NCI-H460 (cell line): ENCODE measurements around the gene NPTN. TPM values are rescaled to one million over a fixed set of nuclear protein-coding genes. Genes with fewer than 3 reads are reported as not detected.
"Not testable (repeated sequence)": the region's sequence is repeated elsewhere in the genome, so short reads cannot be mapped to it uniquely, and the experiment has no call there.

Experiments used
- DNase-seq: peaks from one replicate; pipeline ENCODE4 v3.0.0-alpha.2; 2016; ENCODE audit warnings: low read depth; ENCODE audit errors: extremely low read depth
- total RNA-seq: library from RNA; depleted of rRNA; stranded (reverse); fragments of >200 nt; shearing (Covaris generic); gene quantifications from 2 replicates; pipeline ENCODE4 v1.2.3, GENCODE V29; 2014

The NPTN gene
- total RNA-seq, 1 experiment from 2014 or later = 59.7 TPM

DNA sequence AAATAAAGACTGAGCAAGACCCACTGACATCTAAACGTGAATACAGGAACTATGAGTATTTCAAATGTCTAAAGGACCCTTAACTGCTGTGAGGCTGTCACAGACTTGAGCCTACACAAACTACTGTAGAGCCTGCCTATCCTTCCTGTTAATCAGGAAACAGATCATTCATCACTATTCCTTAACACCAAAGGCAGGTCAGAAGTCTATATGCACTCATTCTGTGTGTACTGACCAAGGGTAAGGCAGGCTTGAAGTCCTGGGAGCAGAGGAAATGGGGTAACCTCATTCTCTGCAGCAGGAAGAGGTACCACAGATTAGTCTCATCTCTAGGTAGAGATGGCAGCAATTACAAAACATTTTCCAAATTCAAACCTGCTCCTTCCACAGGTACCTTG lies 30.7 kb downstream of the NPTN start:
- no peak for DNase-seq

DNA sequence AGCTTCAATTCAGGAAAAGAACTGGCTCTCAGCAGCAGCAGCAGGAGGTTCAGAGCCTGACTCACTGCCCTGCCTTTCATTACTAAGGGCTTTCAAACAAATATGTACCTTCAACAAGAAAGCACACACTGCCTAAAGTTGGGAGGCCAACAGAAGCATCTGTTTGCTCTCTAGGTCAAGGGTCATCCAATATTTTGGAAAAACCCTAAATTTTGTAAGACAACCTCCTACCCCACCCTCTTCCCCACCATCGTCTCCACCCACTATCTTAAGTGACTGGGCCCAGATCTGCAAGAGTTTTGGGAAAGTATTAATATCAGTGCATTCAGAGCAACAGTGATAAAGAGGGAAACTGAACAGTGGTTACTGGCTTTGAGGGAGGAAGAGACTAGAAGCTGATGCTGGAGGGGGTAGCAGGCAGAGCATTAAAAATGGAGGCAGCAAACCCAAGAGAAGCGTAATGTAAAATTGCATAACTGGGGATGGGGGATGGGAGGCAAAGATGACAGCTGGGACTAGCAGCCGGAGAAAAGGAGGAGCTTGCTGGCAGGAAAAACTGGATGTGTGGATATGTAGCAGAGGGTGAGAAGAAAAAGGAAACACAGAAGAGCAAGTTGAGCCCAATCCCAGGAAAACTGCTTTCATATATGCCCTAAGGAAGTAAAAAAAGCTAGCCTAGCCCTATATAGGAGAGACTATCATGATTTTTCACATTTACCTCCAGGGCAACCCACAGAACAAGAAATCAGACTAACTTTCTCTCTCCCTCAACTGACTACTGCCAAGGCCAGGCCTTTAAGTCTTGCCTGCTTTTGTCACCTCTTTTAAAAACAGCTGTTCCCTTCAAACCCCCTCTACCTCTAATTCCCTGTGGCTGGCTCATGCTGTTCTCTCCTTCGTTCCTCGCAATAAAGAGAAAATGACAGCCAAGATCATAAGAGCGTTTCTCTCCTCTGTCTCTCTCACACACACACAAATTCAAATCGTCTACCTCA lies 31.4 kb downstream of the NPTN start:
- no peak for DNase-seq

DNA sequence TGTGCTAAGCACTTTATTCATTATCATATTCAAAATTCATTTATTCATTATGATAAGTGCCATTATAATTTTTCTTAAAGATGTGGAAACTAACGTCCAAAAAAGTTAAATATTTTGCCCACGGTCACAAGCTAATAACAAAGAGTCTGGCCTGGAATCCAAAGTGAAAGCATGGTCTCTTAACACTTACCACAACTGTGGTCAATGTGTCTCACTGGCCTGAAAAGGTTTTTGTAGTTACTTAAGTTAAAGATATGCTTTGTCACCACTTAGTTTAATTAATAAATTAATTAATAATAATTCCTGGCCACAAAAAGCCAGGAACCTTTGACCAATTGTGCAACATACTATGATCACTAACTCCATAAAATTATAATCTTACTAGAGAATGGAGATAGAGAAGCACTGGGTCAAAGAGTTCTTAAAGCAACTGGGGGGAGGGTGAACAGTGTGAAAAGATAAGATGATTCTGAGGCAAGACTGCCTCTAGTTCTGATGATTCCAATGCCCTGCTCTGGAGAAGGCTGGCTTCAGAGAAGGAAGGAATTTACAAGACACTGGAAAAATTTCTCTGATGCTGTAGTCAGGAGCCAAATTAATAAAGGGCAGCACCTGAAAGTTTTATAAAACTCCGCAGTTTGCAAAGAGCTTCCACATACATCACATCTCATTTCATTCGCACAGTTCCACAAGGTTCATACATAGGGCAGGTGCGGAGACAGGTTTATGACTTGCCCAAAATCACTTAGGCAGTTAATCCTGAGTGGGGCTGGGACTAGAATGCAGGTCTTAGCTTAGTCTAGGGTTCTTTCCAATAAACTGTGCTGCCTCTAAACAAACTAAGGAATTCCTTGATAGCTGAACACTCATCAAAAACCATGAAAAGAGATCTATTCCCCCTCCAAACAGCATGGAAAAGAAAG lies 32.5 kb downstream of the NPTN start:
- no peak for DNase-seq

DNA sequence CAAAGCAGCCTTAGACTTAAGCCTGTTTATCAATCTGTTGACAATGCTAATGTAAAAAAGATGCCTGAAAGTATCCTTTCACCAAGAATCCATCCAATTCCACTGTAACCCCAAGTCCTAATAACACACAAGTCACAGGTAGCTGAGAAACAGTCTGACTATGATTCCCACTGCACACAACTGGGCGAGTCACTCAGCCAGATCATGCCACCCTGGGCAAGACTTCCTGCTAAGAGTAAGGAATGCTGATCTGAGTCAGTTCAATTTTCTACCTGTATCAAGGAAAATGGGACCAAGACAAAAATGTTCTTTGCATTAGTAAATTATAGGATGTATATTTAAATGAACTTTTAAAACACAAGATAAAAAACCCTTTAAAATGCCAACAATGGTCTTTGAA lies 33.3 kb downstream of the NPTN start:
- DNase-seq = no peak

DNA sequence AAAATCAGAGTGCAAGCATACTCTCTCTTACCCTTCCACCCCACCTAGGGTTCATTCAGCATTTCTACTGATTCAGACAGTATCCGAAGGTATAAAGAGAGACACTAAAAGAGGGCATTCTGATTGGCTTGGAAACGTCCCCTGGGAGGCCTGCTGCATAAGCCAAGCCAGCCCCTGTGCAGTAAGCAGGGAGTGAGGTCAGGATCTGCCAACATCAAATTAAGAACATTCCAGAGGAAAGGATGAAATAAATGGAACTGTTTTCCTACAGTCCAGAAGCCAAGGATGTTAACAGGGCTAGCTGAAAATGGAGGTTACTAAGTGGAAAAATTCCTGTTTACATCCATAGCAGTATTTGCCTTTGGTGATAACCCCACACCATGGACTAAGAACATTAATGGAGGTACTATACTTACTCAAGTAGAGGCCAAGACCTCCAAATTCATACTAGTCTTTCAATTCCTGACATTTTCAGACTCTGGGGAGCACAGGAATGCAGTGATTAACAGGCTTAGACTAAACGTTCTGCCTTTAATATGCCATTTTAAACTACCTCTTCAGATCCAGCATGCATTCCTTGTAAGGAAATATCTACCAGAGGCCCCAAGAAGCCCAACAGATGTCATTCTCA lies 34.5 kb downstream of the NPTN start:
- DNase-seq = no peak

DNA sequence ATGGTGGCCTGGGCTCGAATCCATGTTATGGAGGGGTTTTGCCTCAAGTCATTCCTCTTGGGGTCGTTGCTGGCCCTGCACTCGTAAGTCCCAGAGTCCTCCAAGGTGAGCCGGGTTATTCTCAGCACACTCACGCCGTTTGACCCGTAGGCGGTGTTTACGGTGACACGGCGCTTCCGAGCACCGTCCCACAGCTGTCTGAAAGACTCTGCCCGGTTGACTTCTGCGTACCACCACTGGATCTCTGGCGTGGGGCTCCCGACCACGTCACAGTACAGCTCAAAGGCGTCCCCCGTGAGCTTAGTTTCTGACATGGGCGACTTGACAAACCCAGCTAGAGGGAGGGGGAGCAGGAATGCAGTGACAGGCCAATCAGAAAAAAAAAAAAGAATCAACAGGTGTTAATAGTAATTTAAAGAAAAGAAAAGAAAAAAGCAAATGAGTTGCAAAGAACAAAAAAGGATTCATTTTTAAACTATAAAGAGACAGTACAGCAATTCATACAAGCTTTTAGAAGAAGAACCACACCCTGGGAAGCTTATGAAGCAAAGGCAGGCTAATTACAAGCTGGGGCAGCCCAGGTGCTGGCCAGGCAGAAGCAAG lies 36.1 kb downstream of the NPTN start:
- DNase-seq = no peak

DNA sequence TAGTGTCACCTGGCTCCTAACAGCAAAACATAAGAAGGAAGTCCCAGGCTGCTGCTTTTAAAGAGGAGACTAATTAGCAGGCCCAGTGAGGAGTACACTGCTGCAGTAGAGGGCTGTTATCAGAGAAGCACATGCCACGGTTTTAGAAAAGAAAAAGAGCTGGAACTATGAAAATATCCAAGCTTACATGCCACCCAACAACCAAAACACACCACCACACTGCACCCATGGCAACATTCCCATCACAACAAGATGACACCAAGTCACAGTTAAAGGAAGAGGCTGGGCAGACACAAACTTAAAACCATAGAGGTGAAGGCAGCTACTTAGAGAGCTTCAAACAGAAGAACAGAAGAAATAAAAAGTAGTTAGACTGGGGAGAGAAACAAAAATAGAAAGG lies 37.0 kb downstream of the NPTN start:
- DNase-seq = no peak

DNA sequence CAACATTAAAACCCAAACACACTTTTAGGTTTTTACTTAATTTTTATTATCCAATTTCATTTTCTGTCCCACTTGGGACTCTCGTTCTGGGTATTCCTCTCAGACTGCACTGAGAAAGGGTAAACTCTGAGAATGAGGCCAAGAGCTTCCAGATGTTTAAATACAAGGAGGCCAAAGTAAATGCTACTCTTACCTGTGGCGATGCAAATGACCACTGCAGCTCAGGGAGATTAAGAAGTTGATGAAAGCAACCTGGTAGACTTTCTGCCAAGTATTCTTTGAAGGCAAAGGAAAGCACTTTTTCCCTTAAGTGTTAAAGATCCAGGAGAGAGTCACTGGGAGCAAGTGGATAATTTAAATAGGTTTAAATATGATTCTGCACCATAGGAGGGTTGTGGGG lies 39.1 kb downstream of the NPTN start:
- no peak for DNase-seq

DNA sequence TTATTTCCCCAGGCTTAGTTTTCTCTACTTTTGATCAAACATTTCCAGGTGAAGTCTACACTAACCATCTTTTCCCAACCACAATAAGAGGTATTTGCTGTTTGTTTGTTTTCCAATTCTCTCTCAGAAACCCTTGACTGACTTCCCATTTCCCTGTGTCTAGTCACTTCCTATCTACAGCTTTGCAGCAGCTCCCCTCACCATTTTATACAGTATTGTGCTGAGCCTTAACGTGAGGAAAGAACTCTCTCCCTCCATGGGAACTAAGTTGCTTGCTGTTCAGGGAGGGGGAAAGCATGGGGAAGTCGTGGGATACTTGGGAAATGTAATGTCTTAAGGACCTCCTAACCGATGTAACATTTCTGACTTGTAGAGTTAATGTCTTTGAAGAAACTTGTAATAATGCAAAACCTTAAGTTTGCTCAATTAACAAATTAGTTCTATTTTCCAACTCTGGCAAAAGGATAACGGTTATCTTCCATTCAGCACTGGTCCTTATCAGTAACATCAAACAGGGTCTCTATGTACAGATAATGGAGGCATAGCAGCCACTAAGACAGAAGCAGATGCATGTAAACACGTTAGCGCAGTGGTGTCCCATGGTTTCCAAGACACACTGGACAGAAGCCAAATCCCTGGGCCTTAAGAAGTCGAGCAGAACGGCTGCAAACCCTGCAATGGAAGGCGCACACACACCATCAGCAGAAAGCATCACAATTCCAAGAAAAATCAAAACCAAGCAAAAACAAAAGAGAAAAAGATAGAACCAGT lies 39.7 kb downstream of the NPTN start:
- no peak for DNase-seq

DNA sequence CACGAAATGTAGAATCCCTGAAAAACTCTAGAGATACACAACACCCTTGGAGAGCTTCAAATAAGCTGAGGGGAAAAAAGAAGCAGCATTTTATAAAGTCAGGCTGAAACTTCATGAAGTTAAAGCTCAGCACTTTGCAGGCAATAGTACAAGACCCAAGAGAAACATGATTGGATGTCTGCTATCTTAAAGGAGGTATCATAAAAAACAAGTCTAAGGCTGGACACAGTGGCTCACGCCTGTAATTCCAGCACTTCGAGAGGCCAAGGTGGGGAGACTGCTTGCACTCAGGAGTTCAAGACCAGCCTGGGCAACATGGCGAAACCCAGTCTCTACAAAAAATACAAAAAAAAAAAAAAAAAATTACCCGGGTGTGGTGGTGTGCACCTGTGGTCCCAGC lies 42.9 kb downstream of the NPTN start:
- DNase-seq = no peak

DNA sequence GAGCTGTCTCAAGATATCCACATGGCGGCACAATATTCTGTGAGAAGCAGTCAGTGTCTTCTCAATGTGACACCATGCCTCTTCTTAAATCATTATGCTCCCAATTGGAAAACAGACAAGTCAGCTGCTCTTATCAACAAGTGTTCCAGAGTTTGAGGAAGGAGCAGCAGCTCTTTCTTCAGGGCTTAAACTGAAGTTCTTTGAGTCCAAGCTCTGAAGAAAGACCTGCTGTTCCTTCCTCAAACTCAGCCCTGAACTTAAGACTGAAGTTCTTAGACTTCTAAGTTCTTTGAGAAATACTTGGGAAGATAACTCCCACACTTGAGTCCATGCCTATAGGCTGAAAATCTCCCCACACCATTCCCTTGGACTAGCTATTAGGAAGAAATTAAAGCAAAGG lies 43.4 kb downstream of the NPTN start:
- no peak for DNase-seq

DNA sequence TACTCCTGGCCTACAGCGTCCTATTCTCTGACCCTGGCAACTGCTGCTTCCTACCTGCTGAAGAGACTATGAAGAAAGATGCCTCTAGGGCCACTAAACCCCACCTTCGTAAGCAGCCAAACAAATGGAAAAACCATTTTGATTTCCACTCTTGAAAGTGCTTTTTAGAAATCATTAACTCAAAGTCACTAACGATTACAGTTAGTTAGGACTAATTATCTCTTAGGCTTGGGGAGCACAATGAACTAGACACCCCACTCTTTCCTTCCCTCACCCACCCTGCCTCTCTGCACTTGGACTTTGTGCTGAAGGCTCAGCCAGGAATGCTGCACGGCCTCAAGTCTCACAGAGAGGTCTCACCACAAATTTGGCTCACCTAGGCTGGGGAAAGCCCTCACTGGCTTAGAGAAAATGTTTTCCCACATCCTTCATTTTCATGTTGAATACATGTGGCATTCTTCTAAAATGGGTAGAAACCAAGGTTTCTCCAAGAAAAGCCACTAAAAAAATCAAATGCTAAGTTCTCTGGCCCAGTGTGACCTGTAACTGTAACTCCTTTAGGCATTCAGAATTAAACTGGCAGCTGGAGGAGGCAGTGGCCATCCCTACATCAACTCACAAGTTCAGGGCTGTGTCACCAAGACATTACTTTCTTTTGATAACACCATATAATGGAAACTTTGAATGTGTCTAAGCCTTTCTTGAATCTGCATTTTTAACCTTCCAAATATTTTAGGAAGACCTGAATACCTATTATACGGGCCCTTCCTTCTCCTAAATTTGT lies 47.1 kb downstream of the NPTN start:
- DNase-seq = no peak

DNA sequence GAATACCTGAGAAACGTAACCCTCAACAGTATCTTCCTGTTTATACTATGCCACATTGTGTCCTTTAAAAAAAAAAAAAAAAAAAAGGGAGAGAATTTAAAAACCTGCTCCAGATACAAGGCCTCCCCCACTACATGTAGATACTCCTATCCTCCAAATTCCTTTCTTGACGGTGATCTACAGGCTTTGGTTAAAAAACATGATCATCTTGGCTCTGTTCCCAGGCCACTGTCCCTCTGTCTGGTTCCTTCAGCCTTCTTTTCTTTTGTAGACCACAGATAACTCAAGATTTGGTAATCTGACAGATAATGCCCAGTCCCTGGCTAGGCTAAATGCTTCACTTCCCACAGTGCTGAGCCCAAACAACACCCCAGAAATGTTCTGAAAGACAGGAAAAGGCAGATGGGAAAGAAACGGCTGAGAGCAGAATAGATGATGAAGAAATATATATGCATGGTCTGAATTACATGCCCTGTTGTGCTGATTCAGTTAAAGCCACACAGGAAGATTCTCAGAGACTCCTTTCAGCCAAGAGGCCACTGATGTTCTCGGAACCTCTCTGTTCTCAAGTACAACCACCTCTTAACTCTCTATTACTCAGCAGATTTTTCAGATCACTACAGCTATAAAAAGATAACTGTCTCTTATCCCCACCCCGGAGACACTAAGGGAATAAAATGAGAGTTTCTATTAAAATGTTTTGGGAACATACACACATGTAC lies 48.3 kb downstream of the NPTN start:
- DNase-seq = no peak

DNA sequence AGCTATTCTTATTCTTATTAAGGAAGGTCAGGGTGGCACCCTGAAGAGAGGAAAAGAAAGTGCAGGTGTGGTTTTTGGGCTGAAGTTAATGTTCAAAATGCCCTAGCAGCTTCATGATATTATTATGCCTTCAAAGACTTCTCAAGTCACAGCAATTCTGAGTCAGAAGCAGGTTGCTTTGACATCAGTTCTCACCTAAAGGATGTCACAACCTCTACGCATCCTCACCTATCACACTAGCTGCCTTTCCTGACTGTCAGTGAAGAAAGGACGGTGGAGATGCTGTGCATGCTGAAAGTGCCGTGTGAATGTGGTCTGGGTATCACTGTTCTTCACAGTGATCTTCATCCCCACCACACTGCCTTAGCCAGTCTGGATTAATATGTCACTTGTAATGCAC lies 49.6 kb downstream of the NPTN start:
- DNase-seq = no peak

DNA sequence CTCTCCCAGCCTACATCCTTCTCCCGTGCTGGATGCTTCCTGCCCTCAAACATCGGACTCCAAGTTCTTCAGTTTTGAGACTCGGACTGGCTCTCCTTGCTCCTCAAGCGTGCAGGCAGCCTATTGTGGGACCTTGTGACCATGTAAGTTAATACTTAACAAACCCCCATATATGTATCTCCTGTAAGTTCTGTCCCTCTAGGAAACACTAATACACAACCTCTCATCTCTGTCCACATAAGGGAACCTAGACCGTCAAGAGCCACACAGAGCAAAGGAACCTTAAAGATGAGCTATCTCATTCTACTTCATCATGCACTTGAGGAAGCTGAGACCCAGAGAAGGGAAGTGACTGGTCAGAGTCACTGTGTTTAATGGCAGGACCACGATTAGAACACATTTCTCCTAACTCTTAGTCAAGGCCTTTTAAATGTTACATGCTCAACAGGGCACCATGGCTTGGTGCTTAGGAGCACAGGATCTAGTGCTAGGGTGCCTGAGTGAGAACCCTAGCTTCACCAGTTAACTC lies 50.3 kb downstream of the NPTN start:
- DNase-seq = no peak

DNA sequence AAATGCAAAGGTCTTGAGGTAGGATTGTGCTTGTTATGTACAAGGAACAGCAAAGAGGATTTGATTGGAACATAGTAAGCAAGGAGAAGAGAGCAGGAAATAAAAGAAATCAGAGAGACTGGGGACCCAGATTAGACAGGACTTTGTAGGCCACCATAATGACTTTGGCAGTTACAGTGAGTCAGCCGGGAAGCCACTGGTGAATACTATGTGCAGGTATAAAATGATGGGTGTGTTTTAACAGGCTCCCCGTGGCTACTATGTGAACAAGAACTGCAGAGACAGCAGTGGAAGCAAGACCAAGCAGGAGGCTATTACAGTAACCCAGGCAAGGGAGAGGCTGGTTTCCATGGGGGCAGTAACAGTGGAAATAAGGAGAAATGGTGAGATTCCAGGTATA lies 55.2 kb downstream of the NPTN start:
- no peak for DNase-seq

DNA sequence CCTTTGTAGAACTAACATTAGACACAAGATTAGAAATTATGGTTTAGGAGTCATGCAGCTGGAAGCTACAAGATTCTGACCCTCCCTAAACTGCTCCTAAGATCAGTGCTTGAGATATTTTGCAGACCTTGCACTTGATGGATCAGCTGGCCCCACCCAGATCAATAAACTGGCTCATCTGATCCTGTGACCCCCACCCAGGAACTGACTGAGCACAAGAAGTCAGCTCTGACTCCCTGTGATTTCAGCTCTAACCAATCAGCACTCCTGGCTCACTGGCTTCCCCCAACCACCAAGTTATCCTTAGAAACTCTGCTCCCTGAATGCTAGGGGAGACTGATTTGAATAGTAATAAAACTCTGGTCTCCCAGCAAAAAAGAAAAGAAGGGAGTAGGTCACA lies 55.6 kb downstream of the NPTN start:
- not testable (repeated sequence) for DNase-seq

DNA sequence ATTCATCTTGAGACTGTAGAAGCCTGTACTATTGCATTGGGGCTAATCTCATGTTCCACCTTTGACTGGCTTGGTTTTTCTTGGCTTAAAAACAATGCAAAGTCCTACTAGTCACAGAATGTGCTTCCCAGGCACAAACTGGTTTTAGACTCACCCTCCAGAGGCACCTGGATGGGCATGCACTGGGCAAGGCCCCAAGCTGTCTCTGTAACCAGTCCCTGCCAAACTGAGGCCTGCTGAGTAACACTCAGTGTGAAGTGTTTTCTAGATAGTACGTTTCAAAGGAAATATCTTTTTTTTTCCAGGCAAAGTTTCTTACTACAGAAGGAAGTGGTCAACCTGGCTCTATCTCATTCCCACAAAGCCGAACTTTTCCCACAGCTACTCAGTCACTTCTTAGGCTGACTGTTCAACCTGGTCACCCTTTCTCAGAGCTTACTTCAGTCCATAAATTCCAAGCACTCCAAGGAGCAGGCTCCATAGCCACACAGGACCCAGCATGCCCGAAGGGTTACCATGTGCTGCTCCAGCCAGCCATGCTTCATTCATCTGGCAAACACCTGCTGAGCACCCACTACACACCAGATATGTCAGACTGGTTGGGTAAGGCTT lies 57.4 kb downstream of the NPTN start:
- DNase-seq = no peak
